ENCODE data around the gene SPATC1L. TPM values are rescaled to one million over a fixed set of nuclear protein-coding genes. Genes with fewer than 3 reads are reported as not detected.

The SPATC1L gene
- total RNA-seq, 1 donor from 2014 or later: 32.8 TPM

GRCh38 chr21:46130831-46131587 is 53.2 kb downstream of the SPATC1L start:
- Mint-ChIP-seq H3K27ac (no peak overlapping the region), H3K4me1 (ENCODE audit: low read depth) (no peaks in the 10 kb centered on the region), H3K27me3 (no peaks in the 10 kb centered on the region), H3K9me3 (ENCODE audit: low read depth) (no peaks in the 10 kb centered on the region), H3K36me3 (ENCODE audit: insufficient read depth) (no peaks in the 10 kb centered on the region), H3K4me3 (ENCODE audit: low read depth) (no peak overlapping the region)
- DNase-seq (ENCODE audit: low spot score, unreplicated experiment): no peak
- TF ChIP-seq CTCF (IDR thresholded peaks at IDR 0.05; ENCODE audit: unreplicated experiment): no peak

- Mint-ChIP-seq H3K27ac (no peak overlapping the region), H3K27me3 (no peaks in the 10 kb centered on the region), H3K4me1 (ENCODE audit: low read depth) (no peaks in the 10 kb centered on the region), H3K4me3 (ENCODE audit: low read depth) (no peak overlapping the region), H3K36me3 (ENCODE audit: insufficient read depth) (no peaks in the 10 kb centered on the region), H3K9me3 (ENCODE audit: low read depth) (no peaks in the 10 kb centered on the region)
- DNase-seq (ENCODE audit: low spot score, unreplicated experiment): no peak
- TF ChIP-seq CTCF (IDR thresholded peaks at IDR 0.05; ENCODE audit: unreplicated experiment): no peak
Observed at GRCh38 chr21:46129846-46130651, 54.2 kb downstream of the SPATC1L start.

- Mint-ChIP-seq H3K4me1 (ENCODE audit: low read depth) (no peaks in the 10 kb centered on the region), H3K4me3 (ENCODE audit: low read depth) (no peak overlapping the region), H3K36me3 (ENCODE audit: insufficient read depth) (no peaks in the 10 kb centered on the region), H3K27me3 (no peaks in the 10 kb centered on the region), H3K27ac (no peak overlapping the region), H3K9me3 (ENCODE audit: low read depth) (no peaks in the 10 kb centered on the region)
- no peak for DNase-seq (ENCODE audit: low spot score, unreplicated experiment)
- TF ChIP-seq CTCF (IDR thresholded peaks at IDR 0.05; ENCODE audit: unreplicated experiment): no peak
Observed at GRCh38 chr21:46128933-46129571, 55.2 kb downstream of the SPATC1L start.

GRCh38 chr21:46128106-46128932 is 55.9 kb downstream of the SPATC1L start:
- DNase-seq (ENCODE audit: low spot score, unreplicated experiment): no peak
- no peaks in the 10 kb centered on the region for H3K36me3 Mint-ChIP-seq (ENCODE audit: insufficient read depth)
- TF ChIP-seq CTCF (IDR thresholded peaks at IDR 0.05; ENCODE audit: unreplicated experiment): no peak
- H3K27me3 Mint-ChIP-seq: no peaks in the 10 kb centered on the region
- H3K9me3 Mint-ChIP-seq (ENCODE audit: low read depth): no peaks in the 10 kb centered on the region
- no peak overlapping the region for H3K4me3 Mint-ChIP-seq (ENCODE audit: low read depth)
- no peak overlapping the region for H3K27ac Mint-ChIP-seq
- H3K4me1 Mint-ChIP-seq (ENCODE audit: low read depth): no peaks in the 10 kb centered on the region
